Subcutaneous adipose tissue (tissue), 4 donors: ENCODE data around the gene DOK1. TPM values are rescaled to one million over a fixed set of nuclear protein-coding genes. Genes with fewer than 3 reads are reported as not detected.

ENCODE experiments used
- total RNA-seq, 4 donors: library from RNA; depleted of rRNA; stranded (reverse); fragments of >200 nt; gene quantifications; one replicate each; pipeline ENCODE4 v1.1.0, GENCODE V29; 2016
- TF ChIP-seq, protein P1 (sequence below): fragments of 450-650 bp; IDR thresholded peaks from one replicate; pipeline ENCODE4 v1.5.1; 2016; ENCODE audit warnings: low read depth, mild to moderate bottlenecking, control low read depth, antibody characterized with exemption, moderate library complexity

Gene DOK1
- total RNA-seq, 4 donors from 2014 or later, result 11.1 to 50.2 (median 42.7) TPM

DNA sequence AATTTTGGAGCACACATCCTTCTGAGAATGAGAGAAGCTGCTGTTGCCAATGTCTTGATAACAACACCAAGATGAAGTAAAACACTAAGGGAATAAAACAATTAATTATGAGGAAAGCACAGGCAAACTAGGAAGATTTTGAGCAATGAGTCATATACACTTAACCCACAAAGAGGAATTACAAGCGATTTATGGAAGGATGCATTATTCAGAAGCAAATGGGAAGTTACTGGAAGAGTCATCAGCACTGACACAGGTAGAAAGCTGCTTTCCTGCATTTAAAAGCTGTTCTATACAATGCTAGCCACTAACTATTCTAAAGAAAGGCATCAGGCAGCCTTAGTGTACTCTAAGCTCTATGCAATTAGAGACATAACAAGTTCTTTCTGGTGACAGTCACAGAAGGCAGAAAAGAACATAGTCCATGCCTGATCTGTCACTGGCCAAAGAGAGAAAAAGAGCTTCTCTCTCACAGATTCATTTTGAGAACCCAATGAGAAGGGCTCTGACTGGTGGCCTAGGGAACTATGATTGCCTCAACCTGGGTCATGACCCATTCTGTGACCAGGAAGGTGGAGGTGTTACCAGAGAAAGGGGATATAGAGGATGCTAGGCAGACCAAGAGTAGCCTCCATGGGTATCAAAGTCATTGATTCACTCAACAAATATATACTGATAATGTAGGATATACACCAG is 48.2 kb downstream of the DOK1 start:
- TF ChIP-seq, protein P1, sequence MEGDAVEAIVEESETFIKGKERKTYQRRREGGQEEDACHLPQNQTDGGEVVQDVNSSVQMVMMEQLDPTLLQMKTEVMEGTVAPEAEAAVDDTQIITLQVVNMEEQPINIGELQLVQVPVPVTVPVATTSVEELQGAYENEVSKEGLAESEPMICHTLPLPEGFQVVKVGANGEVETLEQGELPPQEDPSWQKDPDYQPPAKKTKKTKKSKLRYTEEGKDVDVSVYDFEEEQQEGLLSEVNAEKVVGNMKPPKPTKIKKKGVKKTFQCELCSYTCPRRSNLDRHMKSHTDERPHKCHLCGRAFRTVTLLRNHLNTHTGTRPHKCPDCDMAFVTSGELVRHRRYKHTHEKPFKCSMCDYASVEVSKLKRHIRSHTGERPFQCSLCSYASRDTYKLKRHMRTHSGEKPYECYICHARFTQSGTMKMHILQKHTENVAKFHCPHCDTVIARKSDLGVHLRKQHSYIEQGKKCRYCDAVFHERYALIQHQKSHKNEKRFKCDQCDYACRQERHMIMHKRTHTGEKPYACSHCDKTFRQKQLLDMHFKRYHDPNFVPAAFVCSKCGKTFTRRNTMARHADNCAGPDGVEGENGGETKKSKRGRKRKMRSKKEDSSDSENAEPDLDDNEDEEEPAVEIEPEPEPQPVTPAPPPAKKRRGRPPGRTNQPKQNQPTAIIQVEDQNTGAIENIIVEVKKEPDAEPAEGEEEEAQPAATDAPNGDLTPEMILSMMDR, result no peak

DNA sequence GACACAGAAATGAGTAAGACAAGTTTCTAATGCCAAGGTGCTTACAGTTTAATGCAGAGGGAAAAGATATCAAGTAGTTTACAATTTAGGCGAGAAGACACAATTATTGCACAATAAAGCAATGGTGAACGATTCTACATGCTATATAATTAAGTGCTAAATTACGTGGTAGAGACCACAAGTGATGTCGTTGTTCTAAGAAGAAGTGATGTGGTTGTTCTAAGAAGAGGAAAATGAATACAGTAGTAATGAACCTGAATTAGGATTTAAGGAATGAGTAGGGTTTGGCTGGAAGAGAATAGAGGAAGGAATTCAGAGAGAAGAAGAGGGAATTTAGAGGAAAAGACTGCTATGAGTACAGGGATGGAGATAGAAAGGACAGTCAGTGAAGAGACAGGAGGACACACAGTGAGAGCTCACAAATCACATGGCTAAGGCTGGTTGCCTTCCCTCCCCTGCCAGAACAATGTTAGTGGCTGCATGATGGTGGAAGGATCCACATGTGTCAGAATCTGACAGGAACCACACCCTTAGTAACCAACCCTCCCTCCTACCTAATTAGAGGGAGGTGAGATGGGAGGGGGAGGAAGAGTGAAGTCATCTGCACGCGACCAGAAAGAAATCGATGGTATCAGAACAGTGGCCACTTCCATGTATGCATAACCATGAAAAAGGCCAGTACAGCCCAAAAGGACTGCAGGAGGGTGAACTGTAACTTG is 48.9 kb downstream of the DOK1 start:
- TF ChIP-seq, protein P1, result no peak

DNA sequence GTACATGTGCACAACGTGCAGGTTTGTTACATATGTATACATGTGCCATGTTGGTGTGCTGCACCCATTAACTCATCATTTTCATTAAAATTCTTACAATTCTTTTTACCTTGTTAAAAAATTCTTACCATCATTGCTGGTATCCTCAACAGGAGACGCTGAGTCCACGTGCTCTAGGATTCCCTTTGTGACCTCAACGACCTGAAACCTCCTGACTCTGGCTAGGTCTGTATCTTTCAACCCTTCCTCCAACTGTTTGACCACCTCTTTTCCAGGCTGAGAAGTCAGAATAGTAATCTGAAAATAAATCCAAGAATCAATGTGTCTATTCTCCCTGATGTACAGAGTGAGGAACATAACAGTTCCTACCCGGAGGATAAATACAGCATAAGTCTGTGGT is 52.4 kb downstream of the DOK1 start:
- TF ChIP-seq, protein P1, result no peak

Other genes with a start within 250 kb of the DOK1 start
- 1 to 10 TPM; 2.2 to 8.7 (median 5.1) TPM for gene SLC4A5, start 211.3 kb upstream of the DOK1 start, total RNA-seq
- gene DCTN1, start 174.4 kb upstream of the DOK1 start, total RNA-seq, result 100 to 1,000 TPM in 2 of 4 donors, 10 to 100 TPM in 2; 78.7 to 131 (median 100) TPM
- 1 to 10 TPM in 1 of 4 donors, under 1 TPM in 1, not detected in 2; 0.88 to 1.4 TPM for gene C2orf81, start 133.1 kb upstream of the DOK1 start, total RNA-seq
- gene WDR54, start 133.0 kb upstream of the DOK1 start, total RNA-seq, result 1 to 10 TPM; 2.1 to 8.1 (median 5.8) TPM
- gene RTKN, start 112.8 kb upstream of the DOK1 start, total RNA-seq, result 10 to 100 TPM in 1 of 4 donors, 1 to 10 TPM in 3; 1.8 to 11.2 (median 8.2) TPM
- 10 to 100 TPM in 2 of 4 donors, 1 to 10 TPM in 1, under 1 TPM in 1; 0.65 to 29.4 (median 12.4) TPM for gene INO80B, start 99.6 kb upstream of the DOK1 start, total RNA-seq
- 10 to 100 TPM; 18.9 to 55.3 (median 47.8) TPM for gene WBP1, start 96.3 kb upstream of the DOK1 start, total RNA-seq
- gene MOGS, start 89.3 kb upstream of the DOK1 start, total RNA-seq, result 10 to 100 TPM; 16.5 to 41.3 (median 29.0) TPM
- gene MRPL53, start 82.0 kb upstream of the DOK1 start, total RNA-seq, result 10 to 100 TPM; 31.3 to 41.8 (median 33.5) TPM
- gene CCDC142, start 71.7 kb upstream of the DOK1 start, total RNA-seq, result 10 to 100 TPM; 10.4 to 30.0 (median 16.8) TPM
- 10 to 100 TPM; 13.0 to 34.9 (median 25.5) TPM for gene TTC31, start 71.6 kb upstream of the DOK1 start, total RNA-seq
- 1 to 10 TPM in 3 of 4 donors, not detected in 1; 2.9 to 4.4 (median 4.1) TPM for gene LBX2, start 55.1 kb upstream of the DOK1 start, total RNA-seq
- 10 to 100 TPM in 2 of 4 donors, 1 to 10 TPM in 2; 6.4 to 17.8 (median 10.8) TPM for gene PCGF1, start 47.0 kb upstream of the DOK1 start, total RNA-seq
- not detected for gene TLX2, start 40.3 kb upstream of the DOK1 start, total RNA-seq
- not detected for gene DQX1, start 28.5 kb upstream of the DOK1 start, total RNA-seq
- 100 to 1,000 TPM in 3 of 4 donors, 10 to 100 TPM in 1; 96.9 to 109 (median 102) TPM for gene AUP1, start 25.0 kb upstream of the DOK1 start, total RNA-seq
- 10 to 100 TPM; 15.2 to 43.8 (median 42.9) TPM for gene HTRA2, start 24.8 kb upstream of the DOK1 start, total RNA-seq
- 10 to 100 TPM in 2 of 4 donors, 1 to 10 TPM in 2; 5.2 to 22.4 (median 9.2) TPM for gene LOXL3, start 778 bp upstream of the DOK1 start, total RNA-seq
- gene M1AP, start 93.6 kb downstream of the DOK1 start, total RNA-seq, result 1 to 10 TPM in 3 of 4 donors, under 1 TPM in 1; 0.33 to 3.9 (median 2.0) TPM
- gene SEMA4F, start 99.5 kb downstream of the DOK1 start, total RNA-seq, result 1 to 10 TPM; 3.4 to 8.5 (median 3.6) TPM